ENCODE measurements around the gene COX7A2L. TPM values are rescaled to one million over a fixed set of nuclear protein-coding genes. Genes with fewer than 3 reads are reported as not detected.

COX7A2L gene
- total RNA-seq (ENCODE audit: low replicate concordance), result 118 and 199 TPM in 2 replicates

GRCh38 chr2:42360890-42361727 is at the start of gene COX7A2L:
TSS of gene COX7A2L (minus strand) at chr2:42361217. CDS start at chr2:42361161, 56 bp downstream.

Other genes starting within 250 kb of the COX7A2L start
- 19.5 and 56.8 TPM in 2 replicates for gene EML4, start 191.9 kb downstream of the COX7A2L start, total RNA-seq (ENCODE audit: low replicate concordance)
- not detected in 2 replicates for gene KCNG3, start 132.8 kb upstream of the COX7A2L start, total RNA-seq (ENCODE audit: low replicate concordance)
- gene MTA3, start 207.4 kb upstream of the COX7A2L start, total RNA-seq (ENCODE audit: low replicate concordance), result 20.6 and 23.6 TPM in 2 replicates

All from smooth muscle cell of the coronary artery (primary cell).